K562 (cell line): Measurements from ENCODE around the gene ANO1. TPM values are rescaled to one million over a fixed set of nuclear protein-coding genes. Genes with fewer than 3 reads are reported as not detected.

Source experiments
- ATAC-seq: fragments of 200-7000 bp; cut with Tn5 transposase; 3 replicates; pipeline ENCODE4 v1.9.1; 2020; ENCODE audit warnings: moderate library complexity
- BruUV-seq: library from RNA; stranded (reverse); fragments of 400-500 nt; replicated peaks from 2 replicates; lab custom pipeline; 2021; lab: Mats Ljungman, UMichigan
- CTCF ChIA-PET: fragments of 300-600 bp; formaldehyde crosslinking; extraction: SDS; loops from one replicate; lab custom pipeline; 2021; ENCODE audit warnings: low intra/inter-chr PET ratio; lab: Yijun Ruan, JAX
- POLR2A ChIA-PET: fragments of 300-600, 350-650 bp; sonication (Branson Sonifier 250); formaldehyde crosslinking; extraction: SDS; loops from one replicate; lab custom pipeline; 2021; ENCODE audit warnings: antibody characterized with exemption, inconsistent platforms; lab: Yijun Ruan, JAX
- DNase-seq, 4 experiments: peaks; one replicate each; pipeline versions ENCODE4 v3.0.0 to v3.0.0-alpha.2; 2011 to 2018; ENCODE audit warnings: low spot score in 3 of 4, mixed read lengths in 3 of 4; ENCODE audit errors: extremely low read depth in 1 of 4
- FAIRE-seq: peaks from 2 replicates; lab custom pipeline; 2011; peaks lifted over from hg19 to GRCh38; lab: Jason Lieb, UNC
- H2AFZ ChIP-seq: 2 replicates; pipeline ENCODE4 v1.6.0; 2011; ENCODE audit warnings: low read depth, low read length, control low read depth, inconsistent platforms
- H3K27ac ChIP-seq: fragments of 200-600 bp; 3 replicates; pipeline ENCODE4 v1.8.0; 2011; ENCODE audit warnings: low read depth, mild to moderate bottlenecking, control low read depth, inconsistent platforms, low read length, moderate library complexity, mixed read lengths; ENCODE audit errors: extremely low read depth
- H3K27me3 ChIP-seq, 2 experiments: fragments of 300-600 bp in 1 of 2; 2 replicates in 1 of 2; 3 replicates in 1 of 2; pipeline versions ENCODE4 v1.6.0 to v1.8.0; 2011; ENCODE audit warnings: inconsistent platforms in 2 of 2, low read length in 2 of 2, mild to moderate bottlenecking in 1 of 2, mixed read lengths in 1 of 2, moderate library complexity in 1 of 2; ENCODE audit not compliant: control insufficient read depth in 2 of 2, insufficient read depth in 2 of 2
- H3K36me3 ChIP-seq: fragments of 300-600 bp; 3 replicates; pipeline ENCODE4 v1.8.0; 2011; ENCODE audit warnings: mild to moderate bottlenecking, low read length, inconsistent platforms; ENCODE audit not compliant: control insufficient read depth, insufficient read depth
- H3K4me1 ChIP-seq, 2 experiments: fragments of 200-600 bp in 1 of 2; replicated peaks in 1 of 2; 2 replicates in 1 of 2; 3 replicates in 1 of 2; pipeline versions ENCODE4 v1.5.1 to v1.8.0; 2011; ENCODE audit warnings: inconsistent platforms in 2 of 2, low read length in 2 of 2, mild to moderate bottlenecking in 1 of 2, mixed read lengths in 1 of 2, moderate library complexity in 1 of 2; ENCODE audit not compliant: control insufficient read depth in 2 of 2, insufficient read depth in 2 of 2
- H3K4me2 ChIP-seq: 2 replicates; pipeline ENCODE4 v1.6.1; 2011; ENCODE audit warnings: low read length, control low read depth, inconsistent platforms, mixed read lengths; ENCODE audit not compliant: insufficient read depth
- H3K4me3 ChIP-seq: fragments of 200-600 bp; sonication (generic), shearing (Covaris generic); 2 replicates; pipeline ENCODE4 v1.5.1; 2016; ENCODE audit warnings: control low read depth, inconsistent platforms
- H3K79me2 ChIP-seq: fragments of 200-600 bp; 3 replicates; pipeline ENCODE4 v1.8.0; 2011; ENCODE audit warnings: low read length, inconsistent platforms; ENCODE audit not compliant: control insufficient read depth, insufficient read depth
- H3K9ac ChIP-seq, 2 experiments: 2 replicates each; pipeline versions ENCODE4 v1.6.0 to v1.6.1; 2011; ENCODE audit warnings: low read depth in 2 of 2, low read length in 2 of 2, control low read depth in 1 of 2, inconsistent platforms in 1 of 2, mild to moderate bottlenecking in 1 of 2, mixed read lengths in 1 of 2; ENCODE audit not compliant: insufficient read depth in 1 of 2
- H3K9me1 ChIP-seq: one replicate; pipeline ENCODE4 v1.6.0; 2011; ENCODE audit warnings: inconsistent platforms, mild to moderate bottlenecking, low read length, moderate library complexity; ENCODE audit not compliant: control insufficient read depth, insufficient read depth
- H3K9me3 ChIP-seq: replicated peaks from 2 replicates; pipeline ENCODE4 v1.5.1; 2011; ENCODE audit warnings: low read depth, low read length, inconsistent platforms; ENCODE audit not compliant: control insufficient read depth, insufficient read depth
- H4K20me1 ChIP-seq: replicated peaks from 2 replicates; pipeline ENCODE4 v1.6.1; 2011; ENCODE audit warnings: low read length, inconsistent platforms, mixed read lengths; ENCODE audit not compliant: control insufficient read depth, insufficient read depth
- ASH1L ChIP-seq: fragments of 450-650 bp; IDR thresholded peaks from 2 replicates; pipeline ENCODE4 v1.6.1; 2018; ENCODE audit warnings: borderline replicate concordance, mild to moderate bottlenecking, low read depth; ENCODE audit not compliant: partially characterized antibody
- BCL6 ChIP-seq: fragments of 250-450 bp; sonication (Bioruptor Pico); IDR thresholded peaks from 2 replicates; pipeline ENCODE4 v1.4.0; 2020
- CREB5 ChIP-seq: fragments of 250-450 bp; sonication (Bioruptor Pico); IDR thresholded peaks from 2 replicates; pipeline ENCODE4 v1.5.0; 2020; ENCODE audit warnings: mild to moderate bottlenecking
- ELK3 ChIP-seq: fragments of 450-650 bp; formaldehyde crosslinking; IDR thresholded peaks from 2 replicates; pipeline ENCODE4 v1.4.0; 2020; ENCODE audit warnings: mild to moderate bottlenecking
- RFX7 ChIP-seq: fragments of 250-450 bp; sonication (Bioruptor Pico); IDR thresholded peaks from 2 replicates; pipeline ENCODE4 v1.5.1; 2021; ENCODE audit warnings: mild to moderate bottlenecking
- SIRT6 ChIP-seq: IDR thresholded peaks from one replicate; pipeline ENCODE4 v1.6.1; 2012; ENCODE audit warnings: low read depth, mild to moderate bottlenecking, control low read depth, inconsistent platforms, low read length, moderate library complexity
- SREBF1 ChIP-seq: fragments of 150-350 bp; IDR thresholded peaks from 2 replicates; pipeline ENCODE4 v1.6.1; 2014; ENCODE audit warnings: antibody characterized with exemption, low read depth, low read length, borderline replicate concordance
- TRIM24 ChIP-seq, 2 experiments: fragments of 450-650 bp; IDR thresholded peaks; 2 replicates each; pipeline ENCODE4 v1.6.1; 2016
- ZEB2 ChIP-seq: fragments of 450-650 bp; IDR thresholded peaks from 2 replicates; pipeline ENCODE4 v1.6.1; 2016
- ZFP36 ChIP-seq: fragments of 150-350 bp; IDR thresholded peaks from 2 replicates; pipeline ENCODE4 v1.6.1; 2018; ENCODE audit warnings: low read length, low read depth; ENCODE audit not compliant: partially characterized antibody
- ZNF395 ChIP-seq: fragments of 200-800 bp; sonication (Bioruptor generic); IDR thresholded peaks from 2 replicates; pipeline ENCODE4 v1.6.1; 2017; ENCODE audit warnings: missing genetic modification characterization, missing compliant biosample characterization
- whole genome bisulfite sequencing: fragments of 100-300 bp; shearing (Covaris generic); methylation state at CpG from one replicate; pipeline ENCODE4 v1.1.6; 2016; ENCODE audit warnings: low coverage, mixed read lengths; ENCODE audit not compliant: insufficient coverage; ENCODE audit errors: missing lambda C conversion rate; 5-methylcytosine and 5-hydroxymethylcytosine counted together
- in situ Hi-C: fragments of 300-500 bp; cut with MboI; formaldehyde crosslinking; loops from 4 replicates; pipeline ENCODE4 v1.15.0; 2018; ENCODE audit warnings: inconsistent platforms, mixed read lengths
- intact Hi-C: fragments of 100-400 bp; cut with micrococcal nuclease; formaldehyde crosslinking; loops from 2 replicates; pipeline ENCODE4 v1.14.2; 2022
- polyA plus RNA-seq, 8 experiments: library from polyadenylated mRNA; depleted of rRNA in 4 of 8; stranded (reverse) in 5 of 8; unstranded in 3 of 8; fragments of >200 nt; fragmentation: Nextera tagmentation in 2 of 8; fragmentation: Illumina TruSeq in 1 of 8; extraction: Ambion mirVana in 2 of 8; extraction: Trizol in 1 of 8; gene quantifications; 2 replicates each; pipeline versions ENCODE4 v1.2.1 to v1.2.3, GENCODE V29; 2011 to 2014; ENCODE audit warnings: inconsistent platforms in 1 of 8, missing spikeins in 1 of 8
- total RNA-seq, 7 experiments: library from RNA; depleted of rRNA in 6 of 7; stranded (reverse); fragments of >200 nt in 6 of 7; fragmentation: Illumina TruSeq in 2 of 7; extraction: Trizol in 2 of 7; gene quantifications; 2 replicates each; pipeline versions ENCODE4 v1.2.1 to v1.2.3, GENCODE V29; 2011 to 2021; ENCODE audit warnings: low replicate concordance in 1 of 7

Gene ANO1
- total and polyA plus RNA-seq, 9 of the 15 experiments (the other 6 are each of a cell fraction or from before 2014, with no cell fraction given) = not detected

- Histone ChIP-seq H4K20me1 (peaks cover 15% of the 10 kb centered on the region; the same call in 1 of the 2 replicates), H3K36me3 (no peaks in the 10 kb centered on the region), H3K27ac (no peak overlapping the region), H3K79me2 (no peaks in the 10 kb centered on the region), H3K4me1 (peaks cover 0 to 10% of the 10 kb centered on the region in 2 experiments; a peak in 3 of 5 replicates), H2AFZ (no peak overlapping the region), H3K9me1 (no peaks in the 10 kb centered on the region), H3K4me3 (no peak overlapping the region), H3K9me3 (no peaks in the 10 kb centered on the region), H3K9ac (no peak overlapping the region), H3K27me3 (peaks cover 75 to 96% of the 10 kb centered on the region in 2 experiments), H3K4me2 (no peak overlapping the region)
- in situ Hi-C loops = no loop called here
- TF ChIP-seq CREB5 (CRISPR knock-in tag) (no peak), ZFP36 (peak; percentile 39)
- ChIA-PET CTCF (no interaction called here), POLR2A (interaction anchor here (0.7 kb wide), 1 partner anchor 67 kb away, joined by 3 read pairs; no protein-coding TSS in a partner anchor)
- no peak for FAIRE-seq
- no TSS peak for BruUV-seq
- ATAC-seq = no peak
- intact Hi-C loops = no loop called here
- DNase-seq = no peak
- WGBS = 6% methylated on average over 4 of the region's 6 CpGs
Measured at GRCh38 chr11:70132641-70133040, 54.5 kb downstream of the ANO1 start.

- H3K4me1 ChIP-seq = peaks cover 0 to 7% of the 10 kb centered on the region in 2 experiments; a peak in 3 of 5 replicates
- WGBS = 13% methylated on average over 14 of the region's 16 CpGs
- H3K9me1 ChIP-seq = no peaks in the 10 kb centered on the region
- POLR2A ChIA-PET = interaction anchor here (0.6 kb wide), 3 partner anchors 42 to 224 kb away, joined by 3 read pairs; no protein-coding TSS in a partner anchor
- no TSS peak for BruUV-seq
- no peak overlapping the region for H3K27ac ChIP-seq
- intact Hi-C loops = no loop called here
- no peak overlapping the region for H3K4me3 ChIP-seq
- peaks cover 71 to 94% of the 10 kb centered on the region in 2 experiments for H3K27me3 ChIP-seq
- in situ Hi-C loops = no loop called here
- DNase-seq (no peak), ATAC-seq (no peak), FAIRE-seq (no peak)
- no peaks in the 10 kb centered on the region for H3K36me3 ChIP-seq
- no peaks in the 10 kb centered on the region for H3K9me3 ChIP-seq
- no peak for TF ChIP-seq SIRT6
- TF ChIP-seq ZEB2 = no peak
- no peak for TF ChIP-seq SREBF1
- TF ChIP-seq TRIM24 (IDR thresholded peaks at IDR 0.05) = no peak
- TF ChIP-seq ZNF395 (CRISPR knock-in tag) = no peak
- no peak for TF ChIP-seq ASH1L
- no peak for TF ChIP-seq RFX7 (CRISPR knock-in tag)
- TF ChIP-seq BCL6 (CRISPR knock-in tag) = no peak
- TF ChIP-seq ELK3 (CRISPR knock-in tag) = no peak
- peaks cover 14% of the 10 kb centered on the region; the same call in 1 of the 2 replicates for H4K20me1 ChIP-seq
- H3K4me2 ChIP-seq = no peak overlapping the region
- no peak overlapping the region for H2AFZ ChIP-seq
- no peaks in the 10 kb centered on the region for H3K79me2 ChIP-seq
- no peak overlapping the region for H3K9ac ChIP-seq
- CTCF ChIA-PET = no interaction called here
Measured at GRCh38 chr11:70133771-70134335, 55.7 kb downstream of the ANO1 start.
